Measurements from ENCODE around the gene PRKACA. TPM values are rescaled to one million over a fixed set of nuclear protein-coding genes. Genes with fewer than 3 reads are reported as not detected.
A peak's percentile ranks its signal among the peaks of the same experiment; 100 is the strongest.
"Not testable (repeated sequence)": the region's sequence is repeated elsewhere in the genome, so short reads cannot be mapped to it uniquely, and the experiment has no call there.

PRKACA gene
- total RNA-seq, 1 donor from 2014 or later: 28.0 TPM

GRCh38 chr19:14147797-14148605, 30.4 kb upstream of the PRKACA start:
- H3K4me1 ChIP-seq: peaks cover 29% of the 10 kb centered on the region
- peak overlapping the region in 1 of 2 donors; percentile 22 for H3K4me3 ChIP-seq
- H3K9me3 ChIP-seq: no peaks in the 10 kb centered on the region
- TF ChIP-seq CTCF (IDR thresholded peaks at IDR 0.05) (peak; percentile 73 to 87 (median 85)), POLR2AphosphoS5 (IDR thresholded peaks at IDR 0.05; ENCODE audit: insufficient read depth in 1 of 2, low read depth in 1 of 2) (peak in 1 of 2 donors; percentile 41), POLR2A (IDR thresholded peaks at IDR 0.05) (no peak)
- H3K27ac ChIP-seq: peak overlapping the region; percentile 86
- no peaks in the 10 kb centered on the region for H3K27me3 ChIP-seq
- no peak for DNase-seq (ENCODE audit: extremely low spot score in 2 of 2)
- intact Hi-C loops (cut with DNase I): loop anchor here (5.0 to 10.0 kb wide), 2 partner anchors 199 to 327 kb away; partner anchors contain the start of gene PTGER1
- no peaks in the 10 kb centered on the region for H3K36me3 ChIP-seq

- Histone ChIP-seq H3K27ac (no peak overlapping the region), H3K4me1 (peaks cover 29% of the 10 kb centered on the region), H3K27me3 (no peaks in the 10 kb centered on the region), H3K4me3 (no peak overlapping the region), H3K36me3 (no peaks in the 10 kb centered on the region), H3K9me3 (no peaks in the 10 kb centered on the region)
- intact Hi-C loops (cut with DNase I): loop anchor here (5.0 to 10.0 kb wide), 2 partner anchors 200 to 328 kb away; partner anchors contain the start of gene PTGER1
- no peak for DNase-seq (ENCODE audit: extremely low spot score in 2 of 2)
- TF ChIP-seq POLR2AphosphoS5 (IDR thresholded peaks at IDR 0.05; ENCODE audit: insufficient read depth in 1 of 2, low read depth in 1 of 2) (no peak), POLR2A (IDR thresholded peaks at IDR 0.05) (no peak), CTCF (IDR thresholded peaks at IDR 0.05) (no peak)
These were observed 29.2 kb upstream of the PRKACA start for GRCh38 chr19:14146789-14147216.

GRCh38 chr19:14146169-14146568, 28.6 kb upstream of the PRKACA start:
- H3K9me3 ChIP-seq; H3K36me3 ChIP-seq; H3K4me3 ChIP-seq; H3K27me3 ChIP-seq; DNase-seq (ENCODE audit: extremely low spot score in 2 of 2); H3K27ac ChIP-seq: not testable (repeated sequence)
- intact Hi-C loops (cut with DNase I): loop anchor here (5.0 to 10.0 kb wide), 2 partner anchors 201 to 329 kb away; partner anchors contain the start of gene PTGER1
- H3K4me1 ChIP-seq: peaks cover 29% of the 10 kb centered on the region

- no peaks in the 10 kb centered on the region for H3K36me3 ChIP-seq
- H3K27me3 ChIP-seq: no peaks in the 10 kb centered on the region
- no peak overlapping the region for H3K27ac ChIP-seq
- no peaks in the 10 kb centered on the region for H3K9me3 ChIP-seq
- no peak for TF ChIP-seq POLR2AphosphoS5 (IDR thresholded peaks at IDR 0.05; ENCODE audit: insufficient read depth in 1 of 2, low read depth in 1 of 2)
- no peak for TF ChIP-seq POLR2A (IDR thresholded peaks at IDR 0.05)
- no peak for TF ChIP-seq CTCF (IDR thresholded peaks at IDR 0.05)
- no peak overlapping the region for H3K4me3 ChIP-seq
- no peak for DNase-seq (ENCODE audit: extremely low spot score in 2 of 2)
- peaks cover 23% of the 10 kb centered on the region for H3K4me1 ChIP-seq
- intact Hi-C loops (cut with DNase I): loop anchor here (5.0 to 10.0 kb wide), 2 partner anchors 202 to 329 kb away; partner anchors contain the start of gene PTGER1
These were observed 27.8 kb upstream of the PRKACA start for GRCh38 chr19:14145381-14145780.

GRCh38 chr19:14142262-14143190, 25.0 kb upstream of the PRKACA start:
- no peak for DNase-seq (ENCODE audit: extremely low spot score in 2 of 2)
- TF ChIP-seq POLR2AphosphoS5 (IDR thresholded peaks at IDR 0.05; ENCODE audit: insufficient read depth in 1 of 2, low read depth in 1 of 2) (no peak), CTCF (IDR thresholded peaks at IDR 0.05) (no peak), POLR2A (IDR thresholded peaks at IDR 0.05) (no peak)
- Histone ChIP-seq H3K4me1 (peaks cover 5% of the 10 kb centered on the region), H3K27me3 (no peaks in the 10 kb centered on the region), H3K9me3 (no peaks in the 10 kb centered on the region), H3K27ac (no peak overlapping the region), H3K36me3 (no peaks in the 10 kb centered on the region), H3K4me3 (no peak overlapping the region)
- intact Hi-C loops (cut with DNase I): loop anchor here (10.0 kb wide), 1 partner anchor 332 kb away; the partner anchor contains the start of gene PTGER1

Measured in vagina (tissue), 2 donors.